ENCODE measurements around the gene CCDC186. TPM values are rescaled to one million over a fixed set of nuclear protein-coding genes. Genes with fewer than 3 reads are reported as not detected.

CCDC186 gene
- total RNA-seq, 1 donor from 2014 or later, result 18.5 TPM

- no peak overlapping the region for H3K27ac Mint-ChIP-seq (ENCODE audit: unreplicated experiment)
Measured at GRCh38 chr10:114096864-114097263, 77.1 kb downstream of the CCDC186 start.

GRCh38 chr10:114095559-114096337, 78.3 kb downstream of the CCDC186 start:
- Mint-ChIP-seq H3K4me3 (ENCODE audit: unreplicated experiment) (no peak overlapping the region), H3K4me1 (ENCODE audit: unreplicated experiment) (peaks cover 30% of the 10 kb centered on the region), H3K36me3 (ENCODE audit: low read depth, unreplicated experiment) (no peaks in the 10 kb centered on the region), H3K27ac (ENCODE audit: unreplicated experiment) (no peak overlapping the region), H3K9me3 (ENCODE audit: unreplicated experiment) (no peaks in the 10 kb centered on the region), H3K27me3 (ENCODE audit: unreplicated experiment) (peaks cover 6% of the 10 kb centered on the region)
- no peak for DNase-seq (ENCODE audit: low spot score)
- TF ChIP-seq, protein P1, sequence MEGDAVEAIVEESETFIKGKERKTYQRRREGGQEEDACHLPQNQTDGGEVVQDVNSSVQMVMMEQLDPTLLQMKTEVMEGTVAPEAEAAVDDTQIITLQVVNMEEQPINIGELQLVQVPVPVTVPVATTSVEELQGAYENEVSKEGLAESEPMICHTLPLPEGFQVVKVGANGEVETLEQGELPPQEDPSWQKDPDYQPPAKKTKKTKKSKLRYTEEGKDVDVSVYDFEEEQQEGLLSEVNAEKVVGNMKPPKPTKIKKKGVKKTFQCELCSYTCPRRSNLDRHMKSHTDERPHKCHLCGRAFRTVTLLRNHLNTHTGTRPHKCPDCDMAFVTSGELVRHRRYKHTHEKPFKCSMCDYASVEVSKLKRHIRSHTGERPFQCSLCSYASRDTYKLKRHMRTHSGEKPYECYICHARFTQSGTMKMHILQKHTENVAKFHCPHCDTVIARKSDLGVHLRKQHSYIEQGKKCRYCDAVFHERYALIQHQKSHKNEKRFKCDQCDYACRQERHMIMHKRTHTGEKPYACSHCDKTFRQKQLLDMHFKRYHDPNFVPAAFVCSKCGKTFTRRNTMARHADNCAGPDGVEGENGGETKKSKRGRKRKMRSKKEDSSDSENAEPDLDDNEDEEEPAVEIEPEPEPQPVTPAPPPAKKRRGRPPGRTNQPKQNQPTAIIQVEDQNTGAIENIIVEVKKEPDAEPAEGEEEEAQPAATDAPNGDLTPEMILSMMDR (IDR thresholded peaks at IDR 0.05; ENCODE audit: unreplicated experiment), result no peak

More at GRCh38 chr10:114096864-114097263, 77.1 kb downstream of the CCDC186 start:
- peaks cover 33% of the 10 kb centered on the region for H3K4me1 Mint-ChIP-seq (ENCODE audit: unreplicated experiment)
- H3K27me3 Mint-ChIP-seq (ENCODE audit: unreplicated experiment), result peaks cover 8% of the 10 kb centered on the region
- H3K9me3 Mint-ChIP-seq (ENCODE audit: unreplicated experiment), result no peaks in the 10 kb centered on the region
- H3K36me3 Mint-ChIP-seq (ENCODE audit: low read depth, unreplicated experiment), result no peaks in the 10 kb centered on the region
- TF ChIP-seq, protein P1 (IDR thresholded peaks at IDR 0.05; ENCODE audit: unreplicated experiment), result no peak
- DNase-seq (ENCODE audit: low spot score), result no peak
- H3K4me3 Mint-ChIP-seq (ENCODE audit: unreplicated experiment), result no peak overlapping the region

DNA sequence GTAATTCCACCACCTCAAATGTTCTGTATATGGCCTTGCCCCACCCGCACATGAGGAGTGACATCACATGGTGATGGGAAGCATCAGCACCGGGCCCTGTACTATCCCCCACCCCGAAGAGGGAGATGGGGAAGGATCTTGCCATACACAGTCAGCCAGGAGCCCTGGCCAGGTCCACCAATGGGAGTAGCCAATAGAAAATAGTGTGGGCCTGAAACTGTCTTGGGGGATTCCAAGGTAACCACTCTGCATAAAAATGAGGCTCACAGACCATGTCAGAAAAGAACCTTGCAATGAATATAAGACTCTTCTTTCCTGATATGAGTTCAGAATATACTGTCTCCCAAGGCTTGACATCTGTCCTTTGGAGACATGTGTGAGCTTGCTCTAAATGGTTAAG, 79.2 kb downstream of the CCDC186 start:
- H3K4me1 Mint-ChIP-seq (ENCODE audit: unreplicated experiment), result peaks cover 22% of the 10 kb centered on the region
- H3K27ac Mint-ChIP-seq (ENCODE audit: unreplicated experiment), result no peak overlapping the region
- H3K36me3 Mint-ChIP-seq (ENCODE audit: low read depth, unreplicated experiment), result no peaks in the 10 kb centered on the region
- H3K27me3 Mint-ChIP-seq (ENCODE audit: unreplicated experiment), result no peaks in the 10 kb centered on the region
- H3K4me3 Mint-ChIP-seq (ENCODE audit: unreplicated experiment), result no peak overlapping the region
- TF ChIP-seq, protein P1 (IDR thresholded peaks at IDR 0.05; ENCODE audit: unreplicated experiment), result no peak
- DNase-seq (ENCODE audit: low spot score), result no peak
- no peaks in the 10 kb centered on the region for H3K9me3 Mint-ChIP-seq (ENCODE audit: unreplicated experiment)

DNA sequence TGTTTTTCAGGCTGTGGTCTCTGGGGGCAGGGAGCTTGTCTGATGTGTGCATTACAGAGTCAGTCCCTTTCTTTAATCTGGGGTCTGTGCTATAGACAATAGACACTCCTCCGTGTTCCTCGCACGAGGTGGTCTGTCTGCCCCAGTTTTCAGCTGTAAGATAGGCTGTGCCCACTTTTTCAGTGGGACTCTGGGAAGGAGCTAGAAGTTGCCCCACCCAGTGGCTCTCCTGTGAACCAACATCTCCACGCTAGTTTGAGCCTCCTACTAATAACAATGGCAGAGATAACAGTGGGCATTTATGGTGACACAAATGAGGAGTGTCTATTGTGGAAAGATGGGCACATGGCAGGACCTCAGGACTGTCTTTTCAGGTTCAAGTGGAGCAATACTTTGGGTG, 86.3 kb downstream of the CCDC186 start:
- TF ChIP-seq, protein P1 (IDR thresholded peaks at IDR 0.05; ENCODE audit: unreplicated experiment), result no peak
- no peak overlapping the region for H3K4me3 Mint-ChIP-seq (ENCODE audit: unreplicated experiment)
- no peaks in the 10 kb centered on the region for H3K9me3 Mint-ChIP-seq (ENCODE audit: unreplicated experiment)
- H3K27me3 Mint-ChIP-seq (ENCODE audit: unreplicated experiment), result no peaks in the 10 kb centered on the region
- H3K4me1 Mint-ChIP-seq (ENCODE audit: unreplicated experiment), result no peaks in the 10 kb centered on the region
- DNase-seq (ENCODE audit: low spot score), result no peak
- H3K36me3 Mint-ChIP-seq (ENCODE audit: low read depth, unreplicated experiment), result no peaks in the 10 kb centered on the region
- H3K27ac Mint-ChIP-seq (ENCODE audit: unreplicated experiment), result no peak overlapping the region

GRCh38 chr10:114087255-114087654, 86.7 kb downstream of the CCDC186 start:
- H3K4me1 Mint-ChIP-seq (ENCODE audit: unreplicated experiment), result no peaks in the 10 kb centered on the region
- H3K27ac Mint-ChIP-seq (ENCODE audit: unreplicated experiment), result no peak overlapping the region
- no peaks in the 10 kb centered on the region for H3K36me3 Mint-ChIP-seq (ENCODE audit: low read depth, unreplicated experiment)
- no peak overlapping the region for H3K4me3 Mint-ChIP-seq (ENCODE audit: unreplicated experiment)
- peaks cover 1% of the 10 kb centered on the region for H3K27me3 Mint-ChIP-seq (ENCODE audit: unreplicated experiment)
- no peak for DNase-seq (ENCODE audit: low spot score)
- TF ChIP-seq, protein P1 (IDR thresholded peaks at IDR 0.05; ENCODE audit: unreplicated experiment), result peak; percentile 46
- H3K9me3 Mint-ChIP-seq (ENCODE audit: unreplicated experiment), result no peaks in the 10 kb centered on the region

All from endothelial cell (in vitro differentiated cells).